HepG2 (cell line): ENCODE measurements around the gene MAGI1. TPM values are rescaled to one million over a fixed set of nuclear protein-coding genes. Genes with fewer than 3 reads are reported as not detected.

Source experiments
- ADNP ChIP-seq: sonication (generic); formaldehyde crosslinking; IDR thresholded peaks from 2 replicates; pipeline ENCODE4 v1.4.0; 2020; ENCODE audit warnings: missing genetic modification reagents
- ARNT2 ChIP-seq: sonication (generic); formaldehyde crosslinking; IDR thresholded peaks from 2 replicates; pipeline ENCODE4 v1.8.0; 2022; ENCODE audit warnings: mild to moderate bottlenecking, low read depth, missing genetic modification reagents, moderate library complexity
- ATF1 ChIP-seq: IDR thresholded peaks from 2 replicates; pipeline ENCODE4 v1.6.1; 2016; ENCODE audit warnings: mild to moderate bottlenecking, control low read depth
- ELF3 ChIP-seq: IDR thresholded peaks from 2 replicates; pipeline ENCODE4 v1.6.1; 2016; ENCODE audit warnings: missing genetic modification reagents, missing compliant biosample characterization
- HDAC2 ChIP-seq: sonication (generic); formaldehyde crosslinking; IDR thresholded peaks from 2 replicates; pipeline ENCODE4 v1.4.0; 2020; ENCODE audit warnings: missing genetic modification reagents
- HNRNPLL ChIP-seq: fragments of 200-400 bp; formaldehyde crosslinking; IDR thresholded peaks from 2 replicates; pipeline ENCODE4 v1.6.1; 2017; ENCODE audit warnings: mild to moderate bottlenecking, low read depth, low read length; ENCODE audit not compliant: poor library complexity, severe bottlenecking
- PTBP1 ChIP-seq: fragments of 200-400 bp; formaldehyde crosslinking; IDR thresholded peaks from 2 replicates; pipeline ENCODE4 v1.6.1; 2018; ENCODE audit warnings: low read length, low read depth; ENCODE audit not compliant: poor library complexity, severe bottlenecking
- RBM22 ChIP-seq: fragments of 200-400 bp; formaldehyde crosslinking; optimal IDR thresholded peaks from 2 replicates; pipeline ENCODE3; 2017; ENCODE audit warnings: mild to moderate bottlenecking, low read length, moderate library complexity
- SAP130 ChIP-seq: IDR thresholded peaks from 2 replicates; pipeline ENCODE4 v1.6.1; 2016; ENCODE audit warnings: low read depth
- SATB2 ChIP-seq: sonication (generic); formaldehyde crosslinking; IDR thresholded peaks from 2 replicates; pipeline ENCODE4 v1.5.0; 2020; ENCODE audit warnings: missing genetic modification reagents
- SMARCC2 ChIP-seq: fragments of 450-650 bp; IDR thresholded peaks from 2 replicates; pipeline ENCODE4 v1.6.1; 2017; ENCODE audit warnings: antibody characterized with exemption, mild to moderate bottlenecking
- SRSF1 ChIP-seq: fragments of 200-400 bp; formaldehyde crosslinking; optimal IDR thresholded peaks from 2 replicates; pipeline ENCODE3; 2017; ENCODE audit warnings: mild to moderate bottlenecking, low read depth, low read length, moderate library complexity
- TMF1 ChIP-seq: sonication (generic); formaldehyde crosslinking; IDR thresholded peaks from 2 replicates; pipeline ENCODE4 v1.8.1; 2022; ENCODE audit warnings: low read depth, missing genetic modification reagents
- XBP1 ChIP-seq: sonication (generic); formaldehyde crosslinking; IDR thresholded peaks from 2 replicates; pipeline ENCODE4 v1.5.0; 2020; ENCODE audit warnings: missing genetic modification reagents
- ZNF263 ChIP-seq: sonication (generic); formaldehyde crosslinking; IDR thresholded peaks from 2 replicates; pipeline ENCODE4 v1.4.0; 2020; ENCODE audit warnings: missing genetic modification reagents
- ZNF557 ChIP-seq: sonication (generic); formaldehyde crosslinking; IDR thresholded peaks from 2 replicates; pipeline ENCODE4 v1.4.0; 2020; ENCODE audit warnings: missing genetic modification reagents
- ZNF572 ChIP-seq: sonication (generic); formaldehyde crosslinking; IDR thresholded peaks from 2 replicates; pipeline ENCODE4 v1.5.1; 2020; ENCODE audit warnings: mild to moderate bottlenecking, missing genetic modification reagents
- polyA plus RNA-seq, 8 experiments: library from polyadenylated mRNA; depleted of rRNA in 3 of 8; stranded (reverse) in 7 of 8; unstranded in 1 of 8; fragments of >200 nt; fragmentation: Illumina TruSeq in 4 of 8; extraction: Trizol in 4 of 8; gene quantifications; 2 replicates each; pipeline versions ENCODE4 v1.2.1 to v1.2.3, GENCODE V29; 2011 to 2016; ENCODE audit warnings: low read depth in 4 of 8, missing spikeins in 1 of 8, mixed read lengths in 1 of 8; ENCODE audit not compliant: insufficient read depth in 1 of 8
- total RNA-seq, 5 experiments: library from RNA; depleted of rRNA; stranded (reverse); fragments of >200 nt; fragmentation: Illumina TruSeq; extraction: Trizol; gene quantifications; 2 replicates each; pipeline ENCODE4 v1.2.3, GENCODE V29; 2016; ENCODE audit warnings: low read depth in 1 of 5
- TF ChIP-seq, protein P1 (sequence below): sonication (generic); formaldehyde crosslinking; IDR thresholded peaks from 2 replicates; pipeline ENCODE4 v1.5.0; 2020; ENCODE audit warnings: mild to moderate bottlenecking, missing genetic modification reagents, borderline replicate concordance
- TF ChIP-seq, protein P2 (sequence below): sonication (generic); formaldehyde crosslinking; IDR thresholded peaks from 2 replicates; pipeline ENCODE4 v1.4.0; 2020; ENCODE audit warnings: missing genetic modification reagents, borderline replicate concordance
- TF ChIP-seq, protein P3 (sequence below): sonication (generic); formaldehyde crosslinking; IDR thresholded peaks from 2 replicates; pipeline ENCODE4 v1.4.0; 2020; ENCODE audit warnings: low read depth, mild to moderate bottlenecking, missing genetic modification reagents
- TF ChIP-seq, protein P4 (sequence below): sonication (generic); formaldehyde crosslinking; IDR thresholded peaks from 2 replicates; pipeline ENCODE4 v1.8.0; 2022; ENCODE audit warnings: mild to moderate bottlenecking, missing genetic modification reagents, moderate library complexity

MAGI1 gene
- total and polyA plus RNA-seq, 2 of the 13 experiments (the other 11 are each of a cell fraction or from before 2014, with no cell fraction given): 22.2 to 26.0 TPM

DNA sequence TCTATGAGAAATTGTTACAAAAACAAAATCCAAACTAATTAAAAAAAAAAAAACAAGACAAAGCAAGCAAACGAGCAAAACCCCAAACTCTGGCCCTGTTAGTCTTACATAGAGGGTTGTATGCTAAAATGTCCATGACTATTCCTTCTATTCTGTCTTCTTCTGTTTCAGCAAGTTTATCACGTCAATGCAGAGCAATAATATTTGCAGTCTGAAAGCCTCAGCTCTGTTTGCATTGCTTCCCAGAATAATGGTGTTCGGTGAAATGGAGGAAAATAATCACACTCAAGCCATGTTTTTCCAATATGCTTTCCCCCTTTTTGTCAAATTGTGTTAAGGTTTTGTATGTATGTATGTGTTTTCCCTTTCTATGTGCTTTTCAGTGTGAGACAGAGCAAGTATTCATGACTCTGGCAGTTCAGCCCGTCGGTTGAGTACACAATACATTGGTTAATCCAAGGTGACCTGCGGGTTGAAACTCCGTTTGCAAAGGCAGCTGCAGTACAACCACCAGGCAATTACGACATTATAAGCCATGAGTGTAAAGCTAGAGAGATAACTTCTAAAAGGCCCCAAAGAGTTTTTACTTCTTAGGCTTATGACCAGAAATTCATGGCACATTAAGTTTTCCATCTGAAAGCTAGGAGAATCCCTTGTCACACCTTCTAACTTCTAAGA is 34.9 kb upstream of the MAGI1 start (continued):
- TF ChIP-seq, protein P1, sequence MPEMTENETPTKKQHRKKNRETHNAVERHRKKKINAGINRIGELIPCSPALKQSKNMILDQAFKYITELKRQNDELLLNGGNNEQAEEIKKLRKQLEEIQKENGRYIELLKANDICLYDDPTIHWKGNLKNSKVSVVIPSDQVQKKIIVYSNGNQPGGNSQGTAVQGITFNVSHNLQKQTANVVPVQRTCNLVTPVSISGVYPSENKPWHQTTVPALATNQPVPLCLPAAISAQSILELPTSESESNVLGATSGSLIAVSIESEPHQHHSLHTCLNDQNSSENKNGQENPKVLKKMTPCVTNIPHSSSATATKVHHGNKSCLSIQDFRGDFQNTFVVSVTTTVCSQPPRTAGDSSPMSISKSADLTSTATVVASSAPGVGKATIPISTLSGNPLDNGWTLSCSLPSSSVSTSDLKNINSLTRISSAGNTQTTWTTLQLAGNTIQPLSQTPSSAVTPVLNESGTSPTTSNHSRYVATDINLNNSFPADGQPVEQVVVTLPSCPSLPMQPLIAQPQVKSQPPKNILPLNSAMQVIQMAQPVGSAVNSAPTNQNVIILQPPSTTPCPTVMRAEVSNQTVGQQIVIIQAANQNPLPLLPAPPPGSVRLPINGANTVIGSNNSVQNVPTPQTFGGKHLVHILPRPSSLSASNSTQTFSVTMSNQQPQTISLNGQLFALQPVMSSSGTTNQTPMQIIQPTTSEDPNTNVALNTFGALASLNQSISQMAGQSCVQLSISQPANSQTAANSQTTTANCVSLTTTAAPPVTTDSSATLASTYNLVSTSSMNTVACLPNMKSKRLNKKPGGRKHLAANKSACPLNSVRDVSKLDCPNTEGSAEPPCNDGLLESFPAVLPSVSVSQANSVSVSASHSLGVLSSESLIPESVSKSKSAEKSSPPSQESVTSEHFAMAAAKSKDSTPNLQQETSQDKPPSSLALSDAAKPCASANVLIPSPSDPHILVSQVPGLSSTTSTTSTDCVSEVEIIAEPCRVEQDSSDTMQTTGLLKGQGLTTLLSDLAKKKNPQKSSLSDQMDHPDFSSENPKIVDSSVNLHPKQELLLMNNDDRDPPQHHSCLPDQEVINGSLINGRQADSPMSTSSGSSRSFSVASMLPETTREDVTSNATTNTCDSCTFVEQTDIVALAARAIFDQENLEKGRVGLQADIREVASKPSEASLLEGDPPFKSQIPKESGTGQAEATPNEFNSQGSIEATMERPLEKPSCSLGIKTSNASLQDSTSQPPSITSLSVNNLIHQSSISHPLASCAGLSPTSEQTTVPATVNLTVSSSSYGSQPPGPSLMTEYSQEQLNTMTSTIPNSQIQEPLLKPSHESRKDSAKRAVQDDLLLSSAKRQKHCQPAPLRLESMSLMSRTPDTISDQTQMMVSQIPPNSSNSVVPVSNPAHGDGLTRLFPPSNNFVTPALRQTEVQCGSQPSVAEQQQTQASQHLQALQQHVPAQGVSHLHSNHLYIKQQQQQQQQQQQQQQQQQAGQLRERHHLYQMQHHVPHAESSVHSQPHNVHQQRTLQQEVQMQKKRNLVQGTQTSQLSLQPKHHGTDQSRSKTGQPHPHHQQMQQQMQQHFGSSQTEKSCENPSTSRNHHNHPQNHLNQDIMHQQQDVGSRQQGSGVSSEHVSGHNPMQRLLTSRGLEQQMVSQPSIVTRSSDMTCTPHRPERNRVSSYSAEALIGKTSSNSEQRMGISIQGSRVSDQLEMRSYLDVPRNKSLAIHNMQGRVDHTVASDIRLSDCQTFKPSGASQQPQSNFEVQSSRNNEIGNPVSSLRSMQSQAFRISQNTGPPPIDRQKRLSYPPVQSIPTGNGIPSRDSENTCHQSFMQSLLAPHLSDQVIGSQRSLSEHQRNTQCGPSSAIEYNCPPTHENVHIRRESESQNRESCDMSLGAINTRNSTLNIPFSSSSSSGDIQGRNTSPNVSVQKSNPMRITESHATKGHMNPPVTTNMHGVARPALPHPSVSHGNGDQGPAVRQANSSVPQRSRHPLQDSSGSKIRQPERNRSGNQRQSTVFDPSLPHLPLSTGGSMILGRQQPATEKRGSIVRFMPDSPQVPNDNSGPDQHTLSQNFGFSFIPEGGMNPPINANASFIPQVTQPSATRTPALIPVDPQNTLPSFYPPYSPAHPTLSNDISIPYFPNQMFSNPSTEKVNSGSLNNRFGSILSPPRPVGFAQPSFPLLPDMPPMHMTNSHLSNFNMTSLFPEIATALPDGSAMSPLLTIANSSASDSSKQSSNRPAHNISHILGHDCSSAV (CRISPR knock-in tag): no peak
- TF ChIP-seq ZNF572 (CRISPR knock-in tag) (no peak), XBP1 (CRISPR knock-in tag) (no peak), HDAC2 (CRISPR knock-in tag) (peak; percentile 57; the same call in 1 of the 2 replicates), TMF1 (CRISPR knock-in tag) (no peak), SMARCC2 (no peak), ELF3 (CRISPR knock-in tag) (0 out of 2 replicates have a peak, but pooled peaks have one; percentile 51), ZNF557 (CRISPR knock-in tag) (no peak), SRSF1 (no peak), ZNF263 (no peak), SAP130 (peak; percentile 53; the same call in 1 of the 2 replicates), ARNT2 (CRISPR knock-in tag) (no peak), SATB2 (CRISPR knock-in tag) (no peak), HNRNPLL (no peak), ATF1 (CRISPR knock-in tag) (no peak), PTBP1 (no peak), ADNP (CRISPR knock-in tag) (no peak), RBM22 (no peak)
- TF ChIP-seq, protein P2, sequence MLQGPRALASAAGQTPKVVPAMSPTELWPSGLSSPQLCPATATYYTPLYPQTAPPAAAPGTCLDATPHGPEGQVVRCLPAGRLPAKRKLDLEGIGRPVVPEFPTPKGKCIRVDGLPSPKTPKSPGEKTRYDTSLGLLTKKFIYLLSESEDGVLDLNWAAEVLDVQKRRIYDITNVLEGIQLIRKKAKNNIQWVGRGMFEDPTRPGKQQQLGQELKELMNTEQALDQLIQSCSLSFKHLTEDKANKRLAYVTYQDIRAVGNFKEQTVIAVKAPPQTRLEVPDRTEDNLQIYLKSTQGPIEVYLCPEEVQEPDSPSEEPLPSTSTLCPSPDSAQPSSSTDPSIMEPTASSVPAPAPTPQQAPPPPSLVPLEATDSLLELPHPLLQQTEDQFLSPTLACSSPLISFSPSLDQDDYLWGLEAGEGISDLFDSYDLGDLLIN: no peak
- TF ChIP-seq, protein P3, sequence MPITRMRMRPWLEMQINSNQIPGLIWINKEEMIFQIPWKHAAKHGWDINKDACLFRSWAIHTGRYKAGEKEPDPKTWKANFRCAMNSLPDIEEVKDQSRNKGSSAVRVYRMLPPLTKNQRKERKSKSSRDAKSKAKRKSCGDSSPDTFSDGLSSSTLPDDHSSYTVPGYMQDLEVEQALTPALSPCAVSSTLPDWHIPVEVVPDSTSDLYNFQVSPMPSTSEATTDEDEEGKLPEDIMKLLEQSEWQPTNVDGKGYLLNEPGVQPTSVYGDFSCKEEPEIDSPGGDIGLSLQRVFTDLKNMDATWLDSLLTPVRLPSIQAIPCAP (CRISPR knock-in tag): no peak
- TF ChIP-seq, protein P4, sequence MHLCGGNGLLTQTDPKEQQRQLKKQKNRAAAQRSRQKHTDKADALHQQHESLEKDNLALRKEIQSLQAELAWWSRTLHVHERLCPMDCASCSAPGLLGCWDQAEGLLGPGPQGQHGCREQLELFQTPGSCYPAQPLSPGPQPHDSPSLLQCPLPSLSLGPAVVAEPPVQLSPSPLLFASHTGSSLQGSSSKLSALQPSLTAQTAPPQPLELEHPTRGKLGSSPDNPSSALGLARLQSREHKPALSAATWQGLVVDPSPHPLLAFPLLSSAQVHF: no peak
